HG02759 (cell line): ENCODE results near the gene ARL2BP.

ENCODE experiments used
- ATAC-seq: cut with Tn5 transposase; IDR thresholded peaks from one replicate; pipeline ENCODE4 v1.9.1; 2021; ENCODE audit warnings: mild to moderate bottlenecking, moderate library complexity; ENCODE audit not compliant: unreplicated experiment

ARL2BP gene

GRCh38 chr16:57235128-57236021 is 9.7 kb upstream of the ARL2BP start:
- ATAC-seq, result no peak

GRCh38 chr16:57236022-57236350 is 9.1 kb upstream of the ARL2BP start:
- ATAC-seq, result no peak

GRCh38 chr16:57238682-57239081 is 6.4 kb upstream of the ARL2BP start:
- ATAC-seq, result no peak

- ATAC-seq, result no peak
Measured at GRCh38 chr16:57239107-57239506, 6.0 kb upstream of the ARL2BP start.

- ATAC-seq, result no peak
Measured at GRCh38 chr16:57240851-57241250, 4.2 kb upstream of the ARL2BP start.

GRCh38 chr16:57242650-57243049 is 2.4 kb upstream of the ARL2BP start:
- no peak for ATAC-seq

- ATAC-seq, result peak; percentile 24
Measured at GRCh38 chr16:57244463-57244766, 644 bp upstream of the ARL2BP start.

GRCh38 chr16:57245472-57246113 is 534 bp downstream of the ARL2BP start:
- ATAC-seq, result peak; percentile 27

GRCh38 chr16:57251352-57251751 is 6.3 kb downstream of the ARL2BP start:
- no peak for ATAC-seq

GRCh38 chr16:57252148-57252721 is 7.2 kb downstream of the ARL2BP start:
- ATAC-seq, result no peak

GRCh38 chr16:57253466-57253865 is 8.4 kb downstream of the ARL2BP start:
- no peak for ATAC-seq

GRCh38 chr16:57255686-57256415 is 10.8 kb downstream of the ARL2BP start:
- ATAC-seq, result no peak

GRCh38 chr16:57256601-57257395 is 11.7 kb downstream of the ARL2BP start:
- ATAC-seq, result no peak

GRCh38 chr16:57257455-57258070 is 12.5 kb downstream of the ARL2BP start:
- ATAC-seq, result no peak

- no peak for ATAC-seq
Measured at GRCh38 chr16:57258226-57258909, 13.3 kb downstream of the ARL2BP start.

- no peak for ATAC-seq
Measured at GRCh38 chr16:57258910-57259475, 13.9 kb downstream of the ARL2BP start.

GRCh38 chr16:57260294-57260929 is 15.4 kb downstream of the ARL2BP start:
- ATAC-seq, result no peak

- ATAC-seq, result no peak
Measured at GRCh38 chr16:57261806-57262205, 16.7 kb downstream of the ARL2BP start.
